Heart right ventricle (tissue), 16 donors: ENCODE measurements around the gene SLC25A53. TPM values are rescaled to one million over a fixed set of nuclear protein-coding genes. Genes with fewer than 3 reads are reported as not detected.
A peak's percentile ranks its signal among the peaks of the same experiment; 100 is the strongest.
"Not testable (repeated sequence)": the region's sequence is repeated elsewhere in the genome, so short reads cannot be mapped to it uniquely, and the experiment has no call there.

Experiments used
- ATAC-seq, 8 donors: fragments of 200-7000 bp; cut with Tn5 transposase; one replicate each; pipeline ENCODE4 v1.9.1; 2020; ENCODE audit warnings: mild to moderate bottlenecking in 8 of 8, moderate library complexity in 8 of 8, moderate number of reproducible peaks in 1 of 8
- DNase-seq, 2 donors: peaks; one replicate each; pipeline ENCODE4 v3.0.0-alpha.2; 2020
- H3K27ac ChIP-seq, 10 donors: fragments of 200-600 bp; sonication (generic) in 2 of 10; one replicate each; pipeline versions ENCODE4 v1.5.0 to v1.8.0; 2020 to 2022; ENCODE audit warnings: mild to moderate bottlenecking in 3 of 10
- H3K27me3 ChIP-seq, 7 donors: fragments of 200-600 bp; one replicate each; pipeline ENCODE4 v1.8.0; 2021 to 2022; ENCODE audit warnings: mild to moderate bottlenecking in 2 of 7
- H3K36me3 ChIP-seq, 9 donors: fragments of 200-600 bp; sonication (generic) in 1 of 9; one replicate each; pipeline versions ENCODE4 v1.5.0 to v1.8.0; 2020 to 2022; ENCODE audit warnings: mild to moderate bottlenecking in 2 of 9
- H3K4me1 ChIP-seq, 9 donors: fragments of 200-600 bp; sonication (generic) in 1 of 9; one replicate each; pipeline versions ENCODE4 v1.5.0 to v1.8.0; 2020 to 2022; ENCODE audit warnings: mild to moderate bottlenecking in 4 of 9
- H3K4me3 ChIP-seq, 10 donors: fragments of 200-600 bp; sonication (generic) in 2 of 10; one replicate each; pipeline versions ENCODE4 v1.5.0 to v1.8.0; 2020 to 2022; ENCODE audit warnings: mild to moderate bottlenecking in 7 of 10, moderate library complexity in 2 of 10
- H3K9me3 ChIP-seq, 11 donors: fragments of 200-600 bp in 10 of 11; sonication (generic) in 2 of 11; one replicate each; pipeline versions ENCODE4 v1.5.0 to v1.8.0; 2013 to 2022; ENCODE audit warnings: mild to moderate bottlenecking in 2 of 11, control low read depth in 1 of 11, moderate library complexity in 1 of 11
- WGBS, 2 donors: extraction: QIAGEN DNeasy Blood & Tissue Kit; methylation state at CpG; one replicate each; pipeline ENCODE4 v1.1.7; 2013; ENCODE audit warnings: inconsistent platforms in 1 of 2; 5-methylcytosine and 5-hydroxymethylcytosine counted together
- intact Hi-C, 10 donors: fragments of 100-400 bp; cut with DNase I; formaldehyde crosslinking; loops; one replicate each; pipeline versions ENCODE4 v1.11.1 to v1.14.2; 2022
- polyA plus RNA-seq, 2 donors: library from polyadenylated mRNA; stranded (reverse); fragments of 200-250 nt; gene quantifications; one replicate each; pipeline ENCODE4 v1.2.3, GENCODE V29; 2013
- total RNA-seq, 10 donors: library from RNA; stranded (reverse); fragmentation: NEBNext Ultra II Directional in 3 of 10; extraction: Animal tissue kit (Norgen Biotek cat#: 25700) in 3 of 10; gene quantifications; one replicate each; pipeline versions ENCODE4 v1.2.1 to v1.2.4, GENCODE V29; 2021 to 2023
- TF ChIP-seq, protein P1 (sequence below), 9 donors: fragments of 200-600 bp; sonication (generic) in 2 of 9; IDR thresholded peaks; one replicate each; pipeline versions ENCODE4 v1.5.0 to v1.8.0; 2021 to 2022; ENCODE audit warnings: antibody characterized with exemption in 9 of 9, mild to moderate bottlenecking in 5 of 9, moderate library complexity in 1 of 9
- donor health status: Arrhythmogenic right ventricular cardiomyopathy.
- donor health status: ischemic (EF 13 %, LVEDD 7.1; RV severe dilation, severe dysfunction).
- donor health status: healthy with polysubstance abuse.
- donor health status: DM: no; HTN: yes; CAD: no.
- donor health status: DM: no; HTN: no; CAD: no.
- donor health status: ischemic (EF 25% LVEDD 6.9; RV normal size, moderate dysfunction).
- donor health status: ischemic (EF 25% LVEDD 5.7; RV mildly dilated, moderate dysfunction).
- donor health status: healthy.
- donor health status: DM: yes; HTN: yes; CAD: no.
- donor health status: Ischemic cardiomyopathy.
- donor health status: ischemic (EF 35%, LVEDD 5.7; RV mildly dilated, moderate dysfunction).
- donor health status: nonischemic (EF 11% LVEDD 7.7; RV severe dilation, severe dysfunction).
- donor health status: DM: yes; HTN: yes; CAD: no.
- donor health status: PGD.
- donor health status: ischemic (EF 29% LVEDD 5.4; RV normal size, mild dysfunction).
- donor health status: nonischemic (EF 23%, LVEDD 6.1; RV moderate dilation, normal function).

SLC25A53 gene
- total and polyA plus RNA-seq, 12 donors = 4.2 to 15.6 (median 11.2) TPM

DNA sequence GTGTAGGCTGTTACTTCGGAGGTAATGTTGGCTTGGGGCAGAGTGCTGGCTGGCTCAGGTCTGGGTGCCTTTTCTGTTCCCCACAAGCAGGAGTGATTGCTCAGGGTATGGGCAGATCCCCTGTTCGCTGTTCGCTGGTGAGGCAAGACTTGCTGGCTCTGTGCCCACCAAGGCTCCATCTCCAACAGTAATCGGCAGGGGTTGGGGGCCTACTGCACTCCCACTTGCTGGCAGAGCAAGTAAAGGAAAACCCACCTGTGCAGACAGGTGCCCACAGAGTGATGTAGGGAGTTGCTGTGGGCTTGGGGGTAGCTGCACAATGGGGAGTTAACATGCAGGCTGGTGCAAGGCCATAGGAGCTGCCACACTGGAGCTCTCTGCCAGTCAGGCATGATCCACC, 72.7 kb downstream of the SLC25A53 start:
- H3K27ac ChIP-seq = no peak overlapping the region
- TF ChIP-seq, protein P1, sequence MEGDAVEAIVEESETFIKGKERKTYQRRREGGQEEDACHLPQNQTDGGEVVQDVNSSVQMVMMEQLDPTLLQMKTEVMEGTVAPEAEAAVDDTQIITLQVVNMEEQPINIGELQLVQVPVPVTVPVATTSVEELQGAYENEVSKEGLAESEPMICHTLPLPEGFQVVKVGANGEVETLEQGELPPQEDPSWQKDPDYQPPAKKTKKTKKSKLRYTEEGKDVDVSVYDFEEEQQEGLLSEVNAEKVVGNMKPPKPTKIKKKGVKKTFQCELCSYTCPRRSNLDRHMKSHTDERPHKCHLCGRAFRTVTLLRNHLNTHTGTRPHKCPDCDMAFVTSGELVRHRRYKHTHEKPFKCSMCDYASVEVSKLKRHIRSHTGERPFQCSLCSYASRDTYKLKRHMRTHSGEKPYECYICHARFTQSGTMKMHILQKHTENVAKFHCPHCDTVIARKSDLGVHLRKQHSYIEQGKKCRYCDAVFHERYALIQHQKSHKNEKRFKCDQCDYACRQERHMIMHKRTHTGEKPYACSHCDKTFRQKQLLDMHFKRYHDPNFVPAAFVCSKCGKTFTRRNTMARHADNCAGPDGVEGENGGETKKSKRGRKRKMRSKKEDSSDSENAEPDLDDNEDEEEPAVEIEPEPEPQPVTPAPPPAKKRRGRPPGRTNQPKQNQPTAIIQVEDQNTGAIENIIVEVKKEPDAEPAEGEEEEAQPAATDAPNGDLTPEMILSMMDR (IDR thresholded peaks at IDR 0.05) = no peak
- no peak for ATAC-seq
- no peak overlapping the region for H3K4me3 ChIP-seq
- no peaks in the 10 kb centered on the region for H3K4me1 ChIP-seq
- DNase-seq = no peak
- H3K27me3 ChIP-seq = peaks cover 0 to 30% (median 0%) of the 10 kb centered on the region in 7 donors
- intact Hi-C loops = no loop called here
- 63 to 86% methylated on average over 4 of the region's 4 CpGs for WGBS, 2 donors
- H3K9me3 ChIP-seq = no peaks in the 10 kb centered on the region
- H3K36me3 ChIP-seq = no peaks in the 10 kb centered on the region

- H3K36me3 ChIP-seq, intact Hi-C loops, H3K27me3 ChIP-seq, H3K4me1 ChIP-seq, DNase-seq, H3K27ac ChIP-seq, H3K4me3 ChIP-seq, H3K9me3 ChIP-seq, ATAC-seq: not testable (repeated sequence)
- WGBS, 2 donors = no CpG with 5 or more reads among the region's 6 CpGs
Measured at GRCh38 chrX:104077854-104078253, 79.0 kb downstream of the SLC25A53 start.

- no CpG with 5 or more reads among the region's 46 CpGs for WGBS, 2 donors
- DNase-seq, intact Hi-C loops, H3K4me1 ChIP-seq, H3K9me3 ChIP-seq, H3K36me3 ChIP-seq, H3K27me3 ChIP-seq, H3K27ac ChIP-seq, H3K4me3 ChIP-seq: not testable (repeated sequence)
- ATAC-seq = peak in 7 of 8 donors; percentile 75 to 93 (median 90)
Measured at GRCh38 chrX:104075778-104076445, 80.9 kb downstream of the SLC25A53 start, which contains the start of gene TMSB15C. Gene TMSB15C (minus strand): TSS chrX:104076236.

DNA sequence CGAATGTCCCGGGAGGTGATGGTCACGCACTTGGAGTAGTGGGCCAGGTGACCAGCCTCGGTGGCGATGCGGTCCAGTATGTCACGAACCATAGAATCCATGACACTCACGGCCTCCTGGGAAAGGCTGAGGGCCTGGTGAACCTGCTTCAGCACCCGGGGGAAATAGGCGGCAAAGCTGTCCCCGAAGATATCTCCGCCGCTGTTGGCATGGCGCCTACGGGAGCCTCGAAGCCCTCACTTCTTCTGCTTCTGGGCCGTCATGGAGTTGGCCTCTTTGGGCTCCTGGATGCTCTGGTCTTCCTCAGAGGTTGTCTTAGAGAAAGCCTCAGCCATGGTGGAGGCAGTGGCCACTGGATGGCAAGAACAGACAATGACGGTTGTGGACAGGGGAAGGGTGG, 94.2 kb downstream of the SLC25A53 start:
- H3K4me1 ChIP-seq, H3K9me3 ChIP-seq, H3K4me3 ChIP-seq, ATAC-seq, intact Hi-C loops, H3K27ac ChIP-seq, DNase-seq, H3K36me3 ChIP-seq, H3K27me3 ChIP-seq: not testable (repeated sequence)
- WGBS, 2 donors = 92 to 100% methylated on average over 2 to 9 of the region's 18 CpGs

DNA sequence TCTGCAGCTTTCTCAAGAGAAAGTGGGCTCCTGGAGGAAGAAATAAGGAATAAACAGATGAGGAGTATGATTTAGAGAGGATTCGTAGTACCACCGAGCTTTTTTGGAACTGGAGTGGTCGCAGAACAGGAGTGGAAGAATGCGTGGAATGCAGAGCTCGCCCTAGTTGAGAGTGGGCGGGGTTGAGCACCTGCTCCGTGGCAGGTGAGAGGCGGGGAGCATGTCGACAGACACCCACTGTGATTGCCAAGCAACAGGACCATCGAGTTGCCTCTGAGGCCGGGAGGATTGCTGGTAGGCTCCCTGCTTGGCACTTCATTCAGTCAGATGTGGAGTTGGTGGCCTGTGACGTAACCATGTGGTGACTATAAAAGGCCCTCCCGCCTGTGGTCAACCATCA, 101.9 kb downstream of the SLC25A53 start:
- H3K36me3 ChIP-seq, H3K4me1 ChIP-seq, intact Hi-C loops, ATAC-seq, DNase-seq, H3K9me3 ChIP-seq, H3K27me3 ChIP-seq, H3K4me3 ChIP-seq, H3K27ac ChIP-seq: not testable (repeated sequence)
- no CpG with 5 or more reads among the region's 13 CpGs for WGBS, 2 donors

Other genes starting within 250 kb of the SLC25A53 start
- gene TMSB15B, start 194.4 kb downstream of the SLC25A53 start, total RNA-seq = under 1 TPM in 8 of 10 donors, not detected in 2; 0.28 to 0.86 (median 0.46) TPM
- gene TMSB15B, start 194.4 kb downstream of the SLC25A53 start, polyA plus RNA-seq = 1 to 10 TPM; 1.0 to 1.6 TPM
- gene H2BW1, start 143.3 kb downstream of the SLC25A53 start, total RNA-seq = not detected
- gene H2BW1, start 143.3 kb downstream of the SLC25A53 start, polyA plus RNA-seq = not detected
- gene H2BW2, start 117.1 kb downstream of the SLC25A53 start, total RNA-seq = not detected
- not detected for gene H2BW2, start 117.1 kb downstream of the SLC25A53 start, polyA plus RNA-seq
- under 1 TPM in 7 of 10 donors, not detected in 3; 0.09 to 0.35 (median 0.15) TPM for gene TMSB15C, start 80.8 kb downstream of the SLC25A53 start, total RNA-seq
- gene TMSB15C, start 80.8 kb downstream of the SLC25A53 start, polyA plus RNA-seq = under 1 TPM; 0.14 to 0.15 TPM
- gene ZCCHC18, start 44.5 kb downstream of the SLC25A53 start, total RNA-seq = 1 to 10 TPM in 3 of 10 donors, under 1 TPM in 6, not detected in 1; 0.38 to 1.7 (median 0.52) TPM
- gene ZCCHC18, start 44.5 kb downstream of the SLC25A53 start, polyA plus RNA-seq = under 1 TPM; 0.48 to 0.80 TPM
- 10 to 100 TPM; 10.5 to 12.8 (median 11.1) TPM for gene FAM199X, start 9.4 kb upstream of the SLC25A53 start, total RNA-seq
- gene FAM199X, start 9.4 kb upstream of the SLC25A53 start, polyA plus RNA-seq = 1 to 10 TPM; 4.2 to 8.5 TPM
- not detected for gene ESX1, start 97.9 kb upstream of the SLC25A53 start, total RNA-seq
- gene ESX1, start 97.9 kb upstream of the SLC25A53 start, polyA plus RNA-seq = not detected